PC-9 (cell line): ENCODE results near the gene BCAS3. TPM values are rescaled to one million over a fixed set of nuclear protein-coding genes. Genes with fewer than 3 reads are reported as not detected.

Source experiments
- BruUV-seq: library from RNA; stranded (reverse); fragments of 400-500 nt; replicated peaks from 2 replicates; lab custom pipeline; 2021; lab: Mats Ljungman, UMichigan
- CTCF ChIA-PET: fragments of 300-600 bp; sonication (Branson Sonifier 250); formaldehyde crosslinking; loops from one replicate; lab custom pipeline; 2022; ENCODE audit warnings: antibody characterized with exemption; lab: Charles Lee
- POLR2A ChIA-PET: fragments of 300-600 bp; sonication (Branson Sonifier 250); formaldehyde crosslinking; loops from one replicate; lab custom pipeline; 2022; ENCODE audit warnings: antibody characterized with exemption; ENCODE audit not compliant: unreplicated experiment; lab: Charles Lee
- DNase-seq, 2 experiments: peaks; one replicate each; pipeline versions ENCODE4 v3.0.0 to v3.0.0-alpha.2; 2015 to 2022; ENCODE audit warnings: mixed read lengths in 1 of 2
- H2AFZ ChIP-seq: fragments of 200-600 bp; sonication (generic); 2 replicates; pipeline ENCODE4 v1.8.1; 2017; ENCODE audit warnings: antibody characterized with exemption
- H3F3A ChIP-seq: fragments of 200-600 bp; sonication (generic); 2 replicates; pipeline ENCODE4 v1.8.1; 2017; ENCODE audit warnings: antibody characterized with exemption, mild to moderate bottlenecking, low read depth; ENCODE audit not compliant: insufficient read depth
- H3K27ac ChIP-seq: fragments of 200-600 bp; sonication (generic); 2 replicates; pipeline ENCODE4 v1.6.1; 2016; ENCODE audit warnings: mixed run types
- H3K27me3 ChIP-seq: fragments of 200-600 bp; sonication (generic); 2 replicates; pipeline ENCODE4 v1.6.1; 2016; ENCODE audit warnings: low read depth, mixed run types; ENCODE audit not compliant: insufficient read depth
- H3K36me3 ChIP-seq: fragments of 200-600 bp; sonication (generic); 2 replicates; pipeline ENCODE4 v1.6.1; 2016; ENCODE audit warnings: low read depth, mixed run types
- H3K4me1 ChIP-seq: fragments of 200-600 bp; sonication (generic); replicated peaks from 2 replicates; pipeline ENCODE4 v1.6.1; 2016; ENCODE audit warnings: mixed run types; ENCODE audit not compliant: insufficient read depth
- H3K4me2 ChIP-seq: fragments of 200-600 bp; sonication (generic); 2 replicates; pipeline ENCODE4 v1.6.1; 2017; ENCODE audit warnings: mixed run types
- H3K4me3 ChIP-seq: fragments of 200-600 bp; sonication (generic); 2 replicates; pipeline ENCODE4 v1.6.1; 2016; ENCODE audit warnings: mixed run types
- H3K79me2 ChIP-seq: fragments of 200-600 bp; sonication (generic); 2 replicates; pipeline ENCODE4 v1.6.1; 2017; ENCODE audit warnings: low read depth, mixed run types
- H3K9me2 ChIP-seq: fragments of 200-600 bp; sonication (generic); 2 replicates; pipeline ENCODE4 v1.8.1; 2017; ENCODE audit warnings: mild to moderate bottlenecking; ENCODE audit not compliant: insufficient read depth
- H3K9me3 ChIP-seq: fragments of 200-600 bp; sonication (generic); 2 replicates; pipeline ENCODE4 v1.8.1; 2016; ENCODE audit warnings: low read depth; ENCODE audit not compliant: insufficient read depth
- H4K20me1 ChIP-seq: fragments of 200-600 bp; sonication (generic); 2 replicates; pipeline ENCODE4 v1.8.1; 2017; ENCODE audit not compliant: insufficient read depth
- EZH2 ChIP-seq: fragments of 200-600 bp; sonication (generic); IDR thresholded peaks from 2 replicates; pipeline ENCODE4 v1.8.0; 2017; ENCODE audit warnings: antibody characterized with exemption, low read depth
- intact Hi-C: fragments of 100-400 bp; cut with micrococcal nuclease; formaldehyde crosslinking; loops from one replicate; pipeline ENCODE4 v1.10.0; 2022; ENCODE audit not compliant: unreplicated experiment
- total RNA-seq: library from RNA; stranded (reverse); gene quantifications from 2 replicates; pipeline ENCODE4 v1.2.3, GENCODE V29; 2021
- TF ChIP-seq, protein P1 (sequence below): fragments of 200-600 bp; sonication (generic); conservative IDR thresholded peaks from 2 replicates; pipeline ENCODE4 v1.6.1; 2017; ENCODE audit warnings: mixed run types, antibody characterized with exemption, mild to moderate bottlenecking, moderate library complexity

BCAS3 gene
- total RNA-seq, 1 experiment from 2014 or later = 26.0 TPM

DNA sequence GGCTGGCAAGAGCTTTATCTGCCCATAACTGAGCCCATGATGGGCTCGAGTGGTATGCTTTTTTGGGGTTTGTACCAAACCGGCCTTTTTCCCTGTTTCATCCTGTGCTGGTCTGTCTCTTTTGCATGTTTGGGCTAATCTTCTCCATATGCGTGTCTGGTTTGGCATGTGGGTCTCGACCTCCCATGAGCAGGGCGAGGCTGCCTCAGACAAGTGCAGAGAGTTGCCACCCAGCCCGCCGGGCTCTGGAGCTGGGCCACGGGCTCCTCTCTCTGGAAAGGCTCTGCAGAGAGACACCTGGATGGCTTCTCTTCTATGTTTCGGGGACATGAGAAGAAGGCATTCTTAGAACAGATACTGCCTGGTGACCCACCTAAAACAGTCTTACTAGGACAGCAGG lies 654.2 kb downstream of the BCAS3 start:
- no peaks in the 10 kb centered on the region for H3K27me3 ChIP-seq
- no peaks in the 10 kb centered on the region for H3K9me2 ChIP-seq
- no peak for DNase-seq
- intact Hi-C loops = no loop called here
- H4K20me1 ChIP-seq = no peaks in the 10 kb centered on the region
- POLR2A ChIA-PET = no interaction called here
- no peak overlapping the region for H3K27ac ChIP-seq
- H3K4me2 ChIP-seq = no peak overlapping the region
- no peaks in the 10 kb centered on the region for H3K79me2 ChIP-seq
- TF ChIP-seq EZH2 = no peak
- H3K4me1 ChIP-seq = peaks cover under 1% of the 10 kb centered on the region; the same call in 1 of the 2 replicates
- H2AFZ ChIP-seq = no peak overlapping the region
- no peaks in the 10 kb centered on the region for H3K9me3 ChIP-seq
- CTCF ChIA-PET = no interaction called here
- no peaks in the 10 kb centered on the region; the same call in 1 of the 2 replicates for H3F3A ChIP-seq
- no TSS peak for BruUV-seq
- no peaks in the 10 kb centered on the region for H3K36me3 ChIP-seq
- H3K4me3 ChIP-seq = no peak overlapping the region

DNA sequence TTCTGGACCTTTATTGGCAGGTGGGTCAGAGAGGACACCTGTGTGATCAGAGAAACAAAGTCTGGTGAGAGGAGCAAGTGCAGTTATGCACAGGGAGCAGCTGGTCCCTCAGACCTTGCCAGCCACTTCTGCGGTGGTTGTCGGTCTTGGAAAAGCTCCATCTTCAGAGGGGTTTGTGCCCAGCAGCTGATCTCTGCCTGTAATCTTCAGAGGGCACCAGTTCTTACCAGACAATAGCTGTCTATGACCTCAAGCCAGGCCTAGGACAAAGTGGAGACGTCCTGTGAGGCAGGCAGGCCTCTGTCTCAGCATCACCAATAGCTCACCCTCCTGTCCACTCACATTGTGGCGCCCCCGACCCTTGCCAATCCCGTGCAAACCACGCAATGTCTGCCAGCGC lies 655.5 kb downstream of the BCAS3 start:
- H3K27ac ChIP-seq = no peak overlapping the region
- no peak overlapping the region for H2AFZ ChIP-seq
- ChIA-PET POLR2A (no interaction called here), CTCF (no interaction called here)
- no peak overlapping the region for H3K4me3 ChIP-seq
- no peaks in the 10 kb centered on the region for H3K27me3 ChIP-seq
- peaks cover 13% of the 10 kb centered on the region for H3K4me1 ChIP-seq
- H3K36me3 ChIP-seq = no peaks in the 10 kb centered on the region
- DNase-seq = no peak
- TF ChIP-seq, protein P1, sequence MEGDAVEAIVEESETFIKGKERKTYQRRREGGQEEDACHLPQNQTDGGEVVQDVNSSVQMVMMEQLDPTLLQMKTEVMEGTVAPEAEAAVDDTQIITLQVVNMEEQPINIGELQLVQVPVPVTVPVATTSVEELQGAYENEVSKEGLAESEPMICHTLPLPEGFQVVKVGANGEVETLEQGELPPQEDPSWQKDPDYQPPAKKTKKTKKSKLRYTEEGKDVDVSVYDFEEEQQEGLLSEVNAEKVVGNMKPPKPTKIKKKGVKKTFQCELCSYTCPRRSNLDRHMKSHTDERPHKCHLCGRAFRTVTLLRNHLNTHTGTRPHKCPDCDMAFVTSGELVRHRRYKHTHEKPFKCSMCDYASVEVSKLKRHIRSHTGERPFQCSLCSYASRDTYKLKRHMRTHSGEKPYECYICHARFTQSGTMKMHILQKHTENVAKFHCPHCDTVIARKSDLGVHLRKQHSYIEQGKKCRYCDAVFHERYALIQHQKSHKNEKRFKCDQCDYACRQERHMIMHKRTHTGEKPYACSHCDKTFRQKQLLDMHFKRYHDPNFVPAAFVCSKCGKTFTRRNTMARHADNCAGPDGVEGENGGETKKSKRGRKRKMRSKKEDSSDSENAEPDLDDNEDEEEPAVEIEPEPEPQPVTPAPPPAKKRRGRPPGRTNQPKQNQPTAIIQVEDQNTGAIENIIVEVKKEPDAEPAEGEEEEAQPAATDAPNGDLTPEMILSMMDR = no peak
- TF ChIP-seq EZH2 = no peak
- H3K4me2 ChIP-seq = no peak overlapping the region
- intact Hi-C loops = no loop called here
- BruUV-seq = no TSS peak
- H3F3A ChIP-seq = peaks cover 2% of the 10 kb centered on the region; the same call in 1 of the 2 replicates
- no peaks in the 10 kb centered on the region for H3K9me2 ChIP-seq
- H3K9me3 ChIP-seq = no peaks in the 10 kb centered on the region
- no peaks in the 10 kb centered on the region for H3K79me2 ChIP-seq
- H4K20me1 ChIP-seq = no peaks in the 10 kb centered on the region

DNA sequence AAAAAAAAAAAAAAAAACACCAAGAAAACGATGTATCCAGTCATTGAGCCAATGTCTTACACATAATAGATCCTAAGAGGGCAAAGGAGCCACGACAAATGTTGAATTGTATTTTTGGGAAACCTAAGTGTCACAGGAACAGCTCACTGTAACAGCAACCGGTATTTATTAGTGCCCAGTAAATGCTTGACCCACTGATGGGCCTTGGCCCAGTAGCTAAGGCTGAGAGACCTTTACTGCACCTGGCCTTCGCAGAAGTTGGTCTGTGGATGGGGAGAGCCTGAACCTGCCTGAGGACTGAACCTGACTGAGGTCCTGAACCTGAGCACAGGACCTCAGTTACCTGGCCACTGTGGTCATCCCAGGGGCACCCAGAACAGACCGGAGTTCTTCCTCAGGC lies 657.0 kb downstream of the BCAS3 start:
- POLR2A ChIA-PET = no interaction called here
- CTCF ChIA-PET = no interaction called here

More for the DNA sequence above, 657.0 kb downstream of the BCAS3 start:
- no TSS peak for BruUV-seq
- intact Hi-C loops = no loop called here
- Histone ChIP-seq H3K4me2 (no peak overlapping the region), H3F3A (peaks cover 11% of the 10 kb centered on the region), H3K4me3 (no peak overlapping the region), H3K9me3 (no peaks in the 10 kb centered on the region), H3K79me2 (no peaks in the 10 kb centered on the region), H3K27ac (no peak overlapping the region), H3K9me2 (no peaks in the 10 kb centered on the region), H3K36me3 (no peaks in the 10 kb centered on the region), H4K20me1 (no peaks in the 10 kb centered on the region), H3K27me3 (no peaks in the 10 kb centered on the region), H3K4me1 (peaks cover 24% of the 10 kb centered on the region), H2AFZ (no peak overlapping the region)
- no peak for DNase-seq
- TF ChIP-seq, protein P1 = no peak
- TF ChIP-seq EZH2 = no peak
